HG03520 (cell line): Measurements from ENCODE around the gene POLR3B.
"Not testable (repeated sequence)": the region's sequence is repeated elsewhere in the genome, so short reads cannot be mapped to it uniquely, and the experiment has no call there.

Experiments
- ATAC-seq: cut with Tn5 transposase; IDR thresholded peaks from one replicate; pipeline ENCODE4 v1.9.1; 2021; ENCODE audit warnings: mild to moderate bottlenecking, moderate library complexity; ENCODE audit not compliant: unreplicated experiment

Gene POLR3B

GRCh38 chr12:106455111-106455510 is 97.6 kb downstream of the POLR3B start:
- ATAC-seq: no peak

- ATAC-seq: no peak
These were observed 101.6 kb downstream of the POLR3B start for GRCh38 chr12:106459124-106459523.

- ATAC-seq: no peak
These were observed 102.0 kb downstream of the POLR3B start for GRCh38 chr12:106459534-106459933.

GRCh38 chr12:106461730-106462129 is 104.2 kb downstream of the POLR3B start:
- no peak for ATAC-seq

- ATAC-seq: not testable (repeated sequence)
These were observed 108.1 kb downstream of the POLR3B start for GRCh38 chr12:106465605-106466004.

GRCh38 chr12:106475662-106476061 is 118.1 kb downstream of the POLR3B start:
- ATAC-seq: not testable (repeated sequence)

GRCh38 chr12:106477627-106478026 is 120.1 kb downstream of the POLR3B start:
- not testable (repeated sequence) for ATAC-seq

GRCh38 chr12:106480251-106480650 is 122.7 kb downstream of the POLR3B start:
- no peak for ATAC-seq

- ATAC-seq: no peak
These were observed 123.7 kb downstream of the POLR3B start for GRCh38 chr12:106481246-106481645.

- no peak for ATAC-seq
These were observed 130.1 kb downstream of the POLR3B start for GRCh38 chr12:106487664-106488063.

- no peak for ATAC-seq
These were observed 131.3 kb downstream of the POLR3B start for GRCh38 chr12:106488884-106489283.

GRCh38 chr12:106490264-106490663 is 132.7 kb downstream of the POLR3B start:
- no peak for ATAC-seq

GRCh38 chr12:106492857-106493256 is 135.3 kb downstream of the POLR3B start:
- no peak for ATAC-seq

GRCh38 chr12:106493531-106493930 is 136.0 kb downstream of the POLR3B start:
- no peak for ATAC-seq

GRCh38 chr12:106495354-106495965 is 137.9 kb downstream of the POLR3B start:
- no peak for ATAC-seq

GRCh38 chr12:106498056-106498455 is 140.5 kb downstream of the POLR3B start:
- ATAC-seq: no peak

- ATAC-seq: no peak
These were observed 142.1 kb downstream of the POLR3B start for GRCh38 chr12:106499628-106500027.

GRCh38 chr12:106506691-106507090 is 149.1 kb downstream of the POLR3B start:
- no peak for ATAC-seq

- ATAC-seq: no peak
These were observed 151.4 kb downstream of the POLR3B start for GRCh38 chr12:106508966-106509365.

GRCh38 chr12:106511365-106511764 is 153.8 kb downstream of the POLR3B start:
- no peak for ATAC-seq

GRCh38 chr12:106517314-106517713 is 159.8 kb downstream of the POLR3B start:
- ATAC-seq: no peak

- no peak for ATAC-seq
These were observed 162.1 kb downstream of the POLR3B start for GRCh38 chr12:106519607-106520021.

- ATAC-seq: no peak
These were observed 164.4 kb downstream of the POLR3B start for GRCh38 chr12:106521901-106522300.
